ENCODE data around the gene HIGD1C. TPM values are rescaled to one million over a fixed set of nuclear protein-coding genes. Genes with fewer than 3 reads are reported as not detected.

HIGD1C gene
- total RNA-seq, 1 experiment from 2014 or later, result not detected

DNA sequence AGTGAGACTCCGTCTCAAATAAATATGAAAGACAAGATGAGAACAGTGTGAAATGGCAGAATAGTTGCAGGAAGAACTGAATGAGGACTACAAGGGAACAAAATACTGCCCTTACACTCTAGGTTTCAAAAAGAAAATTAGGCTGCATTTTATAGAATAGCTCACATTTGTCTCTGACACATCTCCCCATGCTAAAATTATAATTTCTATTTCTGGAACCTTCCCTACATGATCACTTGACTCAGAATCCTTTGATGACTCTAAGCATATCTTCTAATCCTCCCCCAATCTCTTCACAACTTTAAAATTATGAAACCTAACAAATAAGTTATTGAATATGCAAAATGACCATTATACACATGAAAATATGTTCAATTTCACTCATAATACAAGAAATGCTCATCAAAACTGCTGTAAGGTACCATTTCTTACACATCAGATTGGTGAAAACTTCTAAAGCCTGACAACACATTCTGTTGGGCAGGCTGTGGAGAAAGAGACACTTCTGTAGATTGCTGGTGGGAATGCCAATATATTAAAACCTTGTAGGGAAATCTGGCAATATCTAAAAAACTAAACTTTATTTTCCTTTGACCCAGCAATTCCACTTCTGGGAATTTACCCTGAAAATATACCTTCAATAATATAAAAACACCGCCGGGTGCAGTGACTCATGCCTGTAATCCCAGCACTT is 4.3 kb upstream of the HIGD1C start:
- H2AFZ ChIP-seq (ENCODE audit: low read length), result no peak overlapping the region
- H3K18ac ChIP-seq (ENCODE audit: insufficient read length, low read depth, low read length), result no peak overlapping the region
- H2BK15ac ChIP-seq (ENCODE audit: low read depth, low read length), result no peak overlapping the region
- H3K79me2 ChIP-seq (ENCODE audit: insufficient read depth, low read length), result no peaks in the 10 kb centered on the region
- no peak overlapping the region for H2BK5ac ChIP-seq (ENCODE audit: insufficient read length, low read length)
- no peak for DNase-seq
- no peak overlapping the region; a peak in 1 of 5 replicates for H3K4me3 Mint-ChIP-seq
- H3K4me1 ChIP-seq (ENCODE audit: insufficient read depth, low read length), result no peaks in the 10 kb centered on the region
- no peak overlapping the region for H2BK20ac ChIP-seq (ENCODE audit: low read depth, low read length, poor library complexity, severe bottlenecking)
- no peak overlapping the region for H3K27ac Mint-ChIP-seq
- H3K27ac ChIP-seq (ENCODE audit: insufficient read length, low read depth, low read length), result no peak overlapping the region
- H3K4me2 ChIP-seq (ENCODE audit: insufficient read depth, insufficient read length, low read length), result no peak overlapping the region
- H3K56ac ChIP-seq (ENCODE audit: insufficient read length, low read depth, low read length), result no peak overlapping the region
- H3K27me3 ChIP-seq (ENCODE audit: insufficient read depth, low read length), result no peaks in the 10 kb centered on the region
- H4K20me1 ChIP-seq (ENCODE audit: control insufficient read depth, insufficient read depth, insufficient read length), result no peaks in the 10 kb centered on the region
- H4K8ac ChIP-seq (replicated peaks; ENCODE audit: insufficient read length, low read depth, low read length), result no peak overlapping the region
- H3K4ac ChIP-seq (ENCODE audit: low read depth, low read length), result no peak overlapping the region
- no peak overlapping the region for H2BK120ac ChIP-seq (ENCODE audit: low read depth, low read length, poor library complexity, severe bottlenecking)
- H3K9me3 ChIP-seq (ENCODE audit: control insufficient read depth, low read depth, low read length), result no peaks in the 10 kb centered on the region
- TF ChIP-seq, protein P1, sequence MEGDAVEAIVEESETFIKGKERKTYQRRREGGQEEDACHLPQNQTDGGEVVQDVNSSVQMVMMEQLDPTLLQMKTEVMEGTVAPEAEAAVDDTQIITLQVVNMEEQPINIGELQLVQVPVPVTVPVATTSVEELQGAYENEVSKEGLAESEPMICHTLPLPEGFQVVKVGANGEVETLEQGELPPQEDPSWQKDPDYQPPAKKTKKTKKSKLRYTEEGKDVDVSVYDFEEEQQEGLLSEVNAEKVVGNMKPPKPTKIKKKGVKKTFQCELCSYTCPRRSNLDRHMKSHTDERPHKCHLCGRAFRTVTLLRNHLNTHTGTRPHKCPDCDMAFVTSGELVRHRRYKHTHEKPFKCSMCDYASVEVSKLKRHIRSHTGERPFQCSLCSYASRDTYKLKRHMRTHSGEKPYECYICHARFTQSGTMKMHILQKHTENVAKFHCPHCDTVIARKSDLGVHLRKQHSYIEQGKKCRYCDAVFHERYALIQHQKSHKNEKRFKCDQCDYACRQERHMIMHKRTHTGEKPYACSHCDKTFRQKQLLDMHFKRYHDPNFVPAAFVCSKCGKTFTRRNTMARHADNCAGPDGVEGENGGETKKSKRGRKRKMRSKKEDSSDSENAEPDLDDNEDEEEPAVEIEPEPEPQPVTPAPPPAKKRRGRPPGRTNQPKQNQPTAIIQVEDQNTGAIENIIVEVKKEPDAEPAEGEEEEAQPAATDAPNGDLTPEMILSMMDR (conservative IDR thresholded peaks at IDR 0.05), result no peak
- no peaks in the 10 kb centered on the region for H3K79me1 ChIP-seq (ENCODE audit: insufficient read depth, low read depth, low read length, poor library complexity, severe bottlenecking)
- H3K9ac ChIP-seq (ENCODE audit: extremely low read depth, insufficient read length, low read length), result no peak overlapping the region
- peaks cover 0 to 6% of the 10 kb centered on the region in 2 experiments; a peak in 2 of 4 replicates for H3K4me1 Mint-ChIP-seq
- H4K91ac ChIP-seq (ENCODE audit: insufficient read length, low read depth, low read length), result no peak overlapping the region
- no peak overlapping the region for H3T11ph ChIP-seq (ENCODE audit: low read length)
- H4K5ac ChIP-seq (ENCODE audit: insufficient read length, low read depth, low read length), result no peak overlapping the region
- no peaks in the 10 kb centered on the region for H3K27me3 Mint-ChIP-seq (ENCODE audit: low read depth)
- no peaks in the 10 kb centered on the region; a peak in 1 of 7 replicates for H3K36me3 Mint-ChIP-seq (ENCODE audit: insufficient read depth in 1 of 3, low read depth in 3 of 3)
- H3K14ac ChIP-seq (ENCODE audit: insufficient read depth, low read length), result no peak overlapping the region
- H3K9me3 Mint-ChIP-seq, result peaks cover 4 to 5% of the 10 kb centered on the region in 2 experiments; a peak in 2 of 5 replicates
- no peaks in the 10 kb centered on the region for H3K23me2 ChIP-seq (ENCODE audit: insufficient read length, low read depth, low read length, poor library complexity, severe bottlenecking)
- no peak overlapping the region for H2BK12ac ChIP-seq (ENCODE audit: insufficient read length, low read depth, low read length)
- WGBS (ENCODE audit: extremely low coverage, insufficient read length, low lambda C conversion rate), result no CpG with 5 or more reads among the region's 3 CpGs
- no peak overlapping the region for H3K23ac ChIP-seq (ENCODE audit: insufficient read length, low read depth, low read length)
- H2AK5ac ChIP-seq (ENCODE audit: insufficient read length, low read length), result no peak overlapping the region

All from H9 (cell line).